GM19455 (cell line): ENCODE results near the gene L1CAM.
"Not testable (repeated sequence)": the region's sequence is repeated elsewhere in the genome, so short reads cannot be mapped to it uniquely, and the experiment has no call there.

Experiments
- ATAC-seq: cut with Tn5 transposase; IDR thresholded peaks from one replicate; pipeline ENCODE4 v1.9.1; 2021; ENCODE audit not compliant: unreplicated experiment

Gene L1CAM

GRCh38 chrX:153830640-153831428, 55.1 kb downstream of the L1CAM start:
- no peak for ATAC-seq

- ATAC-seq: no peak
Measured at GRCh38 chrX:153829799-153830639, 56.0 kb downstream of the L1CAM start, which contains the start of gene PDZD4. PDZD4 (minus strand) TSS chrX:153830544; CDS start chrX:153830298, 246 bp downstream.

GRCh38 chrX:153829549-153829798, 56.5 kb downstream of the L1CAM start:
- no peak for ATAC-seq

GRCh38 chrX:153828723-153829548, 57.0 kb downstream of the L1CAM start:
- no peak for ATAC-seq

GRCh38 chrX:153828308-153828707, 57.7 kb downstream of the L1CAM start:
- ATAC-seq: no peak

- ATAC-seq: no peak
Measured at GRCh38 chrX:153827903-153828302, 58.1 kb downstream of the L1CAM start.

GRCh38 chrX:153827016-153827415, 59.0 kb downstream of the L1CAM start:
- no peak for ATAC-seq

- no peak for ATAC-seq
Measured at GRCh38 chrX:153825042-153825441, 60.9 kb downstream of the L1CAM start.

GRCh38 chrX:153824348-153824747, 61.6 kb downstream of the L1CAM start:
- ATAC-seq: no peak

GRCh38 chrX:153821066-153821465, 64.9 kb downstream of the L1CAM start:
- no peak for ATAC-seq

- no peak for ATAC-seq
Measured at GRCh38 chrX:153820601-153821000, 65.4 kb downstream of the L1CAM start.

GRCh38 chrX:153819384-153820040, 66.5 kb downstream of the L1CAM start:
- no peak for ATAC-seq

GRCh38 chrX:153818571-153819383, 67.2 kb downstream of the L1CAM start:
- no peak for ATAC-seq

- not testable (repeated sequence) for ATAC-seq
Measured at GRCh38 chrX:153818064-153818463, 67.9 kb downstream of the L1CAM start.

GRCh38 chrX:153816831-153817690, 68.9 kb downstream of the L1CAM start:
- ATAC-seq: no peak

GRCh38 chrX:153814591-153815315, 71.2 kb downstream of the L1CAM start:
- ATAC-seq: no peak

- no peak for ATAC-seq
Measured at GRCh38 chrX:153813161-153813560, 72.8 kb downstream of the L1CAM start.

- no peak for ATAC-seq
Measured at GRCh38 chrX:153812220-153812619, 73.8 kb downstream of the L1CAM start.
